Measurements from ENCODE around the gene GATM. TPM values are rescaled to one million over a fixed set of nuclear protein-coding genes. Genes with fewer than 3 reads are reported as not detected.

The GATM gene
- total RNA-seq, 4 donors from 2014 or later = 15.4 to 38.3 (median 25.4) TPM

- 58 to 64% methylated on average over 1 of the region's 1 CpG for WGBS, 2 donors (ENCODE audit: low coverage in 1 of 2)
- Histone ChIP-seq H3K4me1 (no peaks in the 10 kb centered on the region), H3K36me3 (no peaks in the 10 kb centered on the region), H3K9me3 (no peaks in the 10 kb centered on the region), H3K27ac (no peak overlapping the region), H3K27me3 (peaks cover 28% of the 10 kb centered on the region), H3K4me3 (no peak overlapping the region)
- TF ChIP-seq, protein P1, sequence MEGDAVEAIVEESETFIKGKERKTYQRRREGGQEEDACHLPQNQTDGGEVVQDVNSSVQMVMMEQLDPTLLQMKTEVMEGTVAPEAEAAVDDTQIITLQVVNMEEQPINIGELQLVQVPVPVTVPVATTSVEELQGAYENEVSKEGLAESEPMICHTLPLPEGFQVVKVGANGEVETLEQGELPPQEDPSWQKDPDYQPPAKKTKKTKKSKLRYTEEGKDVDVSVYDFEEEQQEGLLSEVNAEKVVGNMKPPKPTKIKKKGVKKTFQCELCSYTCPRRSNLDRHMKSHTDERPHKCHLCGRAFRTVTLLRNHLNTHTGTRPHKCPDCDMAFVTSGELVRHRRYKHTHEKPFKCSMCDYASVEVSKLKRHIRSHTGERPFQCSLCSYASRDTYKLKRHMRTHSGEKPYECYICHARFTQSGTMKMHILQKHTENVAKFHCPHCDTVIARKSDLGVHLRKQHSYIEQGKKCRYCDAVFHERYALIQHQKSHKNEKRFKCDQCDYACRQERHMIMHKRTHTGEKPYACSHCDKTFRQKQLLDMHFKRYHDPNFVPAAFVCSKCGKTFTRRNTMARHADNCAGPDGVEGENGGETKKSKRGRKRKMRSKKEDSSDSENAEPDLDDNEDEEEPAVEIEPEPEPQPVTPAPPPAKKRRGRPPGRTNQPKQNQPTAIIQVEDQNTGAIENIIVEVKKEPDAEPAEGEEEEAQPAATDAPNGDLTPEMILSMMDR (IDR thresholded peaks at IDR 0.05) = no peak
- TF ChIP-seq POLR2A (IDR thresholded peaks at IDR 0.05) (no peak), EP300 (IDR thresholded peaks at IDR 0.05) (no peak), POLR2AphosphoS5 (IDR thresholded peaks at IDR 0.05) (no peak)
- ATAC-seq = no peak
Observed at GRCh38 chr15:45385590-45385989, 7.2 kb upstream of the GATM start.

DNA sequence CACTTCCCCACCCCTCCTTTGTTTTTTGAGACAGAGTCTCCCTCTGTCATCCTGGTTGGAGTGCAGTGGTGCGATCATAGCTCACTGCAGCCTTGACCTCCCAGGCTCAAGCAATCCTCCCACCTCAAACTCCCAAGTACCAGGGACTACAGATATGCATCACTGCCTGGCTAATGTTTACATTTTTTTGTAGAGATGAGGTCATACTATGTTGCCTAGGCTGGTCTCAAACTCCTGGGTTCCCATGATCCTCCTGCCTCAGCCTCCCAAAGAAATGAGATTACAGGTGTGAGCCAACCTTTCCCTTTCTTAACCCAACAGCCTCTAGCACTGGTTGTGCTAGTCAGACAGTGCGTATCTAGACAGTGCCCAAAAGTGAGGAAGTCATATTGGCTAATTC lies 6.4 kb upstream of the GATM start:
- H3K4me3 ChIP-seq = no peak overlapping the region
- WGBS, 2 donors (ENCODE audit: low coverage in 1 of 2) = 89 to 93% methylated on average over 1 to 2 of the region's 2 CpGs

GRCh38 chr15:45378913-45379262 lies 544 bp upstream of the GATM start:
- peaks cover 0 to 13% of the 10 kb centered on the region in 2 donors for H3K36me3 ChIP-seq
- no peaks in the 10 kb centered on the region for H3K9me3 ChIP-seq
- H3K27me3 ChIP-seq = no peaks in the 10 kb centered on the region
- 24 to 30% methylated on average over 9 of the region's 11 CpGs for WGBS, 2 donors (ENCODE audit: low coverage in 1 of 2)
- no peak for ATAC-seq
- peaks cover 0 to 43% (median 0%) of the 10 kb centered on the region in 3 donors for H3K4me1 ChIP-seq
- TF ChIP-seq, protein P1 (IDR thresholded peaks at IDR 0.05) = no peak
- TF ChIP-seq POLR2A (IDR thresholded peaks at IDR 0.05) = no peak
- no peak for TF ChIP-seq POLR2AphosphoS5 (IDR thresholded peaks at IDR 0.05)
- H3K4me3 ChIP-seq = peak overlapping the region; percentile 54 to 79
- H3K27ac ChIP-seq = peak overlapping the region in 3 of 4 donors; percentile 87 to 91 (median 87)

More for the DNA sequence above, 6.4 kb upstream of the GATM start:
- TF ChIP-seq POLR2AphosphoS5 (IDR thresholded peaks at IDR 0.05) = no peak
- peaks cover 19% of the 10 kb centered on the region for H3K27me3 ChIP-seq
- no peaks in the 10 kb centered on the region for H3K36me3 ChIP-seq
- no peak overlapping the region for H3K27ac ChIP-seq
- ATAC-seq = no peak
- H3K9me3 ChIP-seq = no peaks in the 10 kb centered on the region
- no peaks in the 10 kb centered on the region for H3K4me1 ChIP-seq

GRCh38 chr15:45377609-45378148 lies 665 bp downstream of the GATM start:
- H3K4me1 ChIP-seq = peaks cover 0 to 54% (median 0%) of the 10 kb centered on the region in 3 donors
- H3K36me3 ChIP-seq = peaks cover 0 to 13% of the 10 kb centered on the region in 2 donors
- no peaks in the 10 kb centered on the region for H3K27me3 ChIP-seq
- peak overlapping the region; percentile 54 to 79 for H3K4me3 ChIP-seq
- no peaks in the 10 kb centered on the region for H3K9me3 ChIP-seq
- 0 to 3% methylated on average over 9 of the region's 32 CpGs for WGBS, 2 donors (ENCODE audit: low coverage in 1 of 2)
- H3K27ac ChIP-seq = peak overlapping the region; percentile 37 to 91 (median 87)
- no peak for TF ChIP-seq POLR2AphosphoS5 (IDR thresholded peaks at IDR 0.05)
- no peak for TF ChIP-seq POLR2A (IDR thresholded peaks at IDR 0.05)
- TF ChIP-seq, protein P1 (IDR thresholded peaks at IDR 0.05) = no peak
- TF ChIP-seq EP300 (IDR thresholded peaks at IDR 0.05) = no peak
- no peak for ATAC-seq

GRCh38 chr15:45376967-45377608 lies 1.3 kb downstream of the GATM start:
- Histone ChIP-seq H3K27me3 (no peaks in the 10 kb centered on the region), H3K36me3 (peaks cover 0 to 18% of the 10 kb centered on the region in 2 donors), H3K4me3 (peak overlapping the region; percentile 54 to 79), H3K9me3 (no peaks in the 10 kb centered on the region), H3K27ac (peak overlapping the region in 3 of 4 donors; percentile 87 to 91 (median 87)), H3K4me1 (peaks cover 0 to 54% (median 0%) of the 10 kb centered on the region in 3 donors)
- WGBS, 2 donors (ENCODE audit: low coverage in 1 of 2) = 30 to 42% methylated on average over 5 of the region's 5 CpGs
- TF ChIP-seq POLR2A (IDR thresholded peaks at IDR 0.05) (no peak), POLR2AphosphoS5 (IDR thresholded peaks at IDR 0.05) (no peak), EP300 (IDR thresholded peaks at IDR 0.05) (no peak)
- TF ChIP-seq, protein P1 (IDR thresholded peaks at IDR 0.05) = no peak
- ATAC-seq = no peak
